ENCODE results near the gene SH3BP4.

GRCh38 chr2:234961784-234962183 is 10.0 kb downstream of the SH3BP4 start:
- TF ChIP-seq POLR2A (IDR thresholded peaks at IDR 0.05) (no peak), EP300 (IDR thresholded peaks at IDR 0.05; ENCODE audit: low read depth) (no peak)
- TF ChIP-seq, protein P1, sequence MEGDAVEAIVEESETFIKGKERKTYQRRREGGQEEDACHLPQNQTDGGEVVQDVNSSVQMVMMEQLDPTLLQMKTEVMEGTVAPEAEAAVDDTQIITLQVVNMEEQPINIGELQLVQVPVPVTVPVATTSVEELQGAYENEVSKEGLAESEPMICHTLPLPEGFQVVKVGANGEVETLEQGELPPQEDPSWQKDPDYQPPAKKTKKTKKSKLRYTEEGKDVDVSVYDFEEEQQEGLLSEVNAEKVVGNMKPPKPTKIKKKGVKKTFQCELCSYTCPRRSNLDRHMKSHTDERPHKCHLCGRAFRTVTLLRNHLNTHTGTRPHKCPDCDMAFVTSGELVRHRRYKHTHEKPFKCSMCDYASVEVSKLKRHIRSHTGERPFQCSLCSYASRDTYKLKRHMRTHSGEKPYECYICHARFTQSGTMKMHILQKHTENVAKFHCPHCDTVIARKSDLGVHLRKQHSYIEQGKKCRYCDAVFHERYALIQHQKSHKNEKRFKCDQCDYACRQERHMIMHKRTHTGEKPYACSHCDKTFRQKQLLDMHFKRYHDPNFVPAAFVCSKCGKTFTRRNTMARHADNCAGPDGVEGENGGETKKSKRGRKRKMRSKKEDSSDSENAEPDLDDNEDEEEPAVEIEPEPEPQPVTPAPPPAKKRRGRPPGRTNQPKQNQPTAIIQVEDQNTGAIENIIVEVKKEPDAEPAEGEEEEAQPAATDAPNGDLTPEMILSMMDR (IDR thresholded peaks at IDR 0.05): no peak

All from transverse colon (tissue), 3 donors.